ENCODE measurements around the gene COLEC12.

Gene COLEC12

DNA sequence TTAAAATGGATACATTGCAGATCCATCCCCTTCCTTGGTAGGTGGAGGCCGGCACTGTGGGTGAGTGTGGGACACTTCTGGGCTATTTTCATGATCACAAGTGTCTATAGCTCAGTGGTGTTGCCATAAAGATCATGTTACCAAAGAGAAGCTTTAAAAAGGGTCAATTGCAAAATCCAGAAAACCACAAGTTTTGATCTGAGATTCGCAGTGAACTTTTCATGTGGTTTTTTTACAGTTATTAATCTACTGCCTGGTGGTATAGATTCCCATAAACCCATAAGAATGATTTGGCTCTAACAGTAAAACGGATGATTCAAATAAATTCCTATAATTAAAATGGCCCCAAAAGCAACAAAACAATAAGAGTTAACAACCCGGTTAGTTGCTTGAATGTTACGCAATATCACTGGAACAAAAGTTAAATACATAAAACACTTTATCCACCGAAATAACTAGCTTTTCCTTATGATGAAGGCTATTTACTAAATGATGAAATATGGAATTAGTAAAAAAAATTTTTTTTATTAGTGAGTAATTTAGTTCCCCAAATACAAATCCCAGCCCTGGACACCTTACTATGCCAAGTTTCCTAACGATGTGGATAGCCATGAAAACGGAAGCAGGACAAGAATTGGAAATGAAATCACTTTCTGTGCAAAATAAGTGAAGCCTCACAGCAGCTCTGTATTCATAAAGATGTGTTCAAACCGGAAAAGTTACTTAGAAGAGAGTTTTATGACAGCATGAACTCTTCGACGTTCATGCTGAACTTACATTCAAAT is 137.0 kb downstream of the COLEC12 start (continued):
- TF ChIP-seq ZNF670 (tag by site-specific recombination; IDR thresholded peaks at IDR 0.05; ENCODE audit: low read depth) (no peak), OSR2 (tag by site-specific recombination; IDR thresholded peaks at IDR 0.05) (peak; percentile 84), ZBTB17 (tag by site-specific recombination; IDR thresholded peaks at IDR 0.05) (0 out of 2 replicates have a peak, but pooled peaks have one; percentile 11), ZBTB44 (tag by site-specific recombination; IDR thresholded peaks at IDR 0.05) (peak; percentile 60; the same call in 1 of the 2 replicates), ZNF366 (tag by site-specific recombination; conservative IDR thresholded peaks at IDR 0.05) (peak; percentile 71), ZBTB1 (tag by site-specific recombination; IDR thresholded peaks at IDR 0.05) (0 out of 2 replicates have a peak, but pooled peaks have one; percentile 7), ZNF791 (tag by site-specific recombination; IDR thresholded peaks at IDR 0.05) (no peak), ZNF623 (tag by site-specific recombination; IDR thresholded peaks at IDR 0.05) (0 out of 2 replicates have a peak, but pooled peaks have one; percentile 5), ZNF416 (tag by site-specific recombination; IDR thresholded peaks at IDR 0.05) (no peak), ZNF23 (tag by site-specific recombination; IDR thresholded peaks at IDR 0.05; ENCODE audit: borderline replicate concordance) (no peak), FEZF1 (tag by site-specific recombination; IDR thresholded peaks at IDR 0.05) (peak; percentile 89), ZNF654 (tag by site-specific recombination; IDR thresholded peaks at IDR 0.05; ENCODE audit: low read depth) (no peak), SP3 (tag by site-specific recombination; IDR thresholded peaks at IDR 0.05) (no peak), IKZF3 (tag by site-specific recombination; IDR thresholded peaks at IDR 0.05) (peak; percentile 72), ZNF610 (tag by site-specific recombination; IDR thresholded peaks at IDR 0.05; ENCODE audit: borderline replicate concordance) (0 out of 2 replicates have a peak, but pooled peaks have one; percentile 12), GLIS1 (tag by site-specific recombination; IDR thresholded peaks at IDR 0.05) (no peak), TSHZ1 (tag by site-specific recombination; IDR thresholded peaks at IDR 0.05; ENCODE audit: borderline replicate concordance) (peak; percentile 57; the same call in 1 of the 2 replicates), ZFP69B (tag by site-specific recombination; IDR thresholded peaks at IDR 0.05) (peak; percentile 17; the same call in 1 of the 2 replicates), TCF7L2 (IDR thresholded peaks at IDR 0.05; ENCODE audit: borderline replicate concordance, low read depth, low read length) (peak; percentile 70), PATZ1 (tag by site-specific recombination; IDR thresholded peaks at IDR 0.05) (0 out of 2 replicates have a peak, but pooled peaks have one; percentile 12)
- TF ChIP-seq, protein P1, sequence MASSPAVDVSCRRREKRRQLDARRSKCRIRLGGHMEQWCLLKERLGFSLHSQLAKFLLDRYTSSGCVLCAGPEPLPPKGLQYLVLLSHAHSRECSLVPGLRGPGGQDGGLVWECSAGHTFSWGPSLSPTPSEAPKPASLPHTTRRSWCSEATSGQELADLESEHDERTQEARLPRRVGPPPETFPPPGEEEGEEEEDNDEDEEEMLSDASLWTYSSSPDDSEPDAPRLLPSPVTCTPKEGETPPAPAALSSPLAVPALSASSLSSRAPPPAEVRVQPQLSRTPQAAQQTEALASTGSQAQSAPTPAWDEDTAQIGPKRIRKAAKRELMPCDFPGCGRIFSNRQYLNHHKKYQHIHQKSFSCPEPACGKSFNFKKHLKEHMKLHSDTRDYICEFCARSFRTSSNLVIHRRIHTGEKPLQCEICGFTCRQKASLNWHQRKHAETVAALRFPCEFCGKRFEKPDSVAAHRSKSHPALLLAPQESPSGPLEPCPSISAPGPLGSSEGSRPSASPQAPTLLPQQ (tag by site-specific recombination; IDR thresholded peaks at IDR 0.05): 0 out of 2 replicates have a peak, but pooled peaks have one; percentile 17
- TF ChIP-seq, protein P2, sequence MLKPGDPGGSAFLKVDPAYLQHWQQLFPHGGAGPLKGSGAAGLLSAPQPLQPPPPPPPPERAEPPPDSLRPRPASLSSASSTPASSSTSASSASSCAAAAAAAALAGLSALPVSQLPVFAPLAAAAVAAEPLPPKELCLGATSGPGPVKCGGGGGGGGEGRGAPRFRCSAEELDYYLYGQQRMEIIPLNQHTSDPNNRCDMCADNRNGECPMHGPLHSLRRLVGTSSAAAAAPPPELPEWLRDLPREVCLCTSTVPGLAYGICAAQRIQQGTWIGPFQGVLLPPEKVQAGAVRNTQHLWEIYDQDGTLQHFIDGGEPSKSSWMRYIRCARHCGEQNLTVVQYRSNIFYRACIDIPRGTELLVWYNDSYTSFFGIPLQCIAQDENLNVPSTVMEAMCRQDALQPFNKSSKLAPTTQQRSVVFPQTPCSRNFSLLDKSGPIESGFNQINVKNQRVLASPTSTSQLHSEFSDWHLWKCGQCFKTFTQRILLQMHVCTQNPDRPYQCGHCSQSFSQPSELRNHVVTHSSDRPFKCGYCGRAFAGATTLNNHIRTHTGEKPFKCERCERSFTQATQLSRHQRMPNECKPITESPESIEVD (tag by site-specific recombination; IDR thresholded peaks at IDR 0.05): peak; percentile 85
- TF ChIP-seq, protein P3, sequence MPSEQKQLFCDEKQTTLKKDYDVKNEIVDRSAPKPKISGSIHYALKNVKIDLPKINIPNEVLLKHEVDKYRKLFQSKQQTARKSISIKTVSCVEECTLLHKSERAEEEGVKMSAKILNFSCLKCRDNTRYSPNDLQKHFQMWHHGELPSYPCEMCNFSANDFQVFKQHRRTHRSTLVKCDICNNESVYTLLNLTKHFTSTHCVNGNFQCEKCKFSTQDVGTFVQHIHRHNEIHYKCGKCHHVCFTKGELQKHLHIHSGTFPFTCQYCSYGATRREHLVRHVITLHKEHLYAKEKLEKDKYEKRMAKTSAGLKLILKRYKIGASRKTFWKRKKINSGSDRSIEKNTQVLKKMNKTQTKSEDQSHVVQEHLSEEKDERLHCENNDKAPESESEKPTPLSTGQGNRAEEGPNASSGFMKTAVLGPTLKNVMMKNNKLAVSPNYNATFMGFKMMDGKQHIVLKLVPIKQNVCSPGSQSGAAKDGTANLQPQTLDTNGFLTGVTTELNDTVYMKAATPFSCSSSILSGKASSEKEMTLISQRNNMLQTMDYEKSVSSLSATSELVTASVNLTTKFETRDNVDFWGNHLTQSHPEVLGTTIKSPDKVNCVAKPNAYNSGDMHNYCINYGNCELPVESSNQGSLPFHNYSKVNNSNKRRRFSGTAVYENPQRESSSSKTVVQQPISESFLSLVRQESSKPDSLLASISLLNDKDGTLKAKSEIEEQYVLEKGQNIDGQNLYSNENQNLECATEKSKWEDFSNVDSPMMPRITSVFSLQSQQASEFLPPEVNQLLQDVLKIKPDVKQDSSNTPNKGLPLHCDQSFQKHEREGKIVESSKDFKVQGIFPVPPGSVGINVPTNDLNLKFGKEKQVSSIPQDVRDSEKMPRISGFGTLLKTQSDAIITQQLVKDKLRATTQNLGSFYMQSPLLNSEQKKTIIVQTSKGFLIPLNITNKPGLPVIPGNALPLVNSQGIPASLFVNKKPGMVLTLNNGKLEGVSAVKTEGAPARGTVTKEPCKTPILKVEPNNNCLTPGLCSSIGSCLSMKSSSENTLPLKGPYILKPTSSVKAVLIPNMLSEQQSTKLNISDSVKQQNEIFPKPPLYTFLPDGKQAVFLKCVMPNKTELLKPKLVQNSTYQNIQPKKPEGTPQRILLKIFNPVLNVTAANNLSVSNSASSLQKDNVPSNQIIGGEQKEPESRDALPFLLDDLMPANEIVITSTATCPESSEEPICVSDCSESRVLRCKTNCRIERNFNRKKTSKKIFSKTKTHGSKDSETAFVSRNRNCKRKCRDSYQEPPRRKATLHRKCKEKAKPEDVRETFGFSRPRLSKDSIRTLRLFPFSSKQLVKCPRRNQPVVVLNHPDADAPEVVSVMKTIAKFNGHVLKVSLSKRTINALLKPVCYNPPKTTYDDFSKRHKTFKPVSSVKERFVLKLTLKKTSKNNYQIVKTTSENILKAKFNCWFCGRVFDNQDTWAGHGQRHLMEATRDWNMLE (tag by site-specific recombination; conservative IDR thresholded peaks at IDR 0.05; ENCODE audit: low read depth): 0 out of 2 replicates have a peak, but pooled peaks have one; percentile 19

Measured in HEK293 (cell line).